NCI-H187 treated with DMSO at 0.1 percent for 48 hours (cell line): ENCODE results near the gene ADARB2.

Experiments
- DNase-seq: peaks from one replicate; lab custom pipeline; 2025; lab: John Stamatoyannopoulos, UW

The ADARB2 gene

DNA sequence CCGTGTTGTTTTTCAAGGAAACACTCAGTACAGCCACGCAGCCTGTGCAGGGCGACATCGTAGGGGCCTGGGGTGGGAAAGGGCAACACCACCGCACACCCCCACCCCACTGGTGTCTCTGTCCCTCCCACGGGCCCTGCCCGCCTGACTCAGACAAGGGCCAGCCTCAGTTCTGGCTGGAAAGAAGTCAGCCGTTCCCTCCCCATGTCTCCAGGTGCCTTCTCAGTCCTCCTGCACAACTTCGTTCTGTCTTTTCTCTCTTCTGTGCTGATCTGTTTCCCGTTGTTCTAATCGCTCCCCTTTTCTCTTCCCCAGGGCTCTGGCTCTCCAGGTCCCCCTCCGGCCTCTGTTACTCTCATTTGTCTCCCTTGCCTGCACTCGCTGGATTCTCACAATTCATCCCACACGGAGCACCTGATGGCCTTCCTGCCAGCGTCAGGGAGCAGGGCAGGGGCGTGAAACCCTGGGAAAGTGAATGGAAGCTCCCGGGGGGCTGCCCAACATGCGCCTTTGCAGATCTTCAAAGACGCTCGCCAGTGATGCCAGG is 583.4 kb downstream of the ADARB2 start:
- DNase-seq, result no peak

DNA sequence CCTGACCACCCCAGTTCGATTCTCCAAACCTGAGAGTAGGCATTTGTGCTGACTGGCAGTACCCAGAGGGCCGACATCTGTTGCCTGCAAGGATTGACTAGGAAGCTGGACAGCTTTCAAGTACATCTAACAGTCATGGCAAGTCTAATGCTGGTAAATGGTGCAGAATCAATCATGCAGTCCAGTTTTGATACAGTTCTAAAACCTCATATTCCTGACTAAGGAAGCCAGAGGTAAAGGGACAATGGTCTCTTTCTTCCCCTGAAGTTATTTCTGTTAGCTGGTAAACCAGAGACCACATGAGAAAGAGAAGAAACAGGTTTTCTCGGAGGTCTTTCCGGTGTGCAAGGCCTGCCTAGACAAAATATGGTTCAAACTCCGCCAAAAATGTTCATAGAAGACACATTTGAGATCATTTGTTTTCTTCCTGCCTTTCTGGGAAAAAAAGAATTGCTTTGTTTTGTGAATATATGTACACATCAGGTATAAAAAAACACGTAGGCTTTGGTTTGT is 584.0 kb downstream of the ADARB2 start:
- DNase-seq, result no peak

DNA sequence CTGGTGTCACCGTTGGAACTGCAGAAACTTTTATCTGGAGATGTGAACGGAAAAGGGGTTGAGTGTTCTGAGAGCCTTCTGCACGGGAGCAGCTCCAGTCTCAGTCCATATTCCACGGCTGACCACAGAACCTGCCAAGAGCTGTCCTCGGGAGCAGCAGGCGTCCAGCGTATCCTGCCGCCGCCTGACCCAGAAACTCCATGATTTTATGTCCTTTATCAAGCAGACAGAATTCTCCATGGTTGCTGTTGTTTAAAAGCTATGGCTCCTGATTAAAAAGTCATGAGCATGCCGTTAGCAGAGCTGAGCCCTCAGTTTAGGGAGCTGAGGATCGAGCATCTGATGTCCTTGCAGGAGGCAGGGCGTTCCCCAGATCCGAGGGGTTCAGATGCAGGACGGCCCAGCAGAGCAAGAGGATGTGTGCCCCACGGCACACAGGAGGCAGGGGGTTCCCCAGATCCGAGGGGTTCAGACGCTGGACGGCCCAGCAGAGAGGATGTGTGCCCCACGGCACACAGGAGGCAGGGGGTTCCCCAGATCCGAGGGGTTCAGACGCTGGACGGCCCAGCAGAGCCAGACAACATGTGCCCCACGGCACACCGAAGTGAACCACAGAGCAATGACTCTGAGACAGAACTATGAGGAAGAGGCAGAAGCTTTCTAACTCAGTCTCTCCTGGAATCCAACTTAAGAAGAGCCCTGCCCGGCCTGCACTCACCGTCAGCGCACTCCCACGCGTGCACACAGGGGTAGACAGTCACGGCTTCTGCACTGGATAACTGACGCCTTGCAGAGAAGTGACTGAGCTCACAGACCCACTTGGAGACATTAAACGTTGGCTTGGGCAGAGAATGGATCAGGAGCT is 584.7 kb downstream of the ADARB2 start:
- no peak for DNase-seq

DNA sequence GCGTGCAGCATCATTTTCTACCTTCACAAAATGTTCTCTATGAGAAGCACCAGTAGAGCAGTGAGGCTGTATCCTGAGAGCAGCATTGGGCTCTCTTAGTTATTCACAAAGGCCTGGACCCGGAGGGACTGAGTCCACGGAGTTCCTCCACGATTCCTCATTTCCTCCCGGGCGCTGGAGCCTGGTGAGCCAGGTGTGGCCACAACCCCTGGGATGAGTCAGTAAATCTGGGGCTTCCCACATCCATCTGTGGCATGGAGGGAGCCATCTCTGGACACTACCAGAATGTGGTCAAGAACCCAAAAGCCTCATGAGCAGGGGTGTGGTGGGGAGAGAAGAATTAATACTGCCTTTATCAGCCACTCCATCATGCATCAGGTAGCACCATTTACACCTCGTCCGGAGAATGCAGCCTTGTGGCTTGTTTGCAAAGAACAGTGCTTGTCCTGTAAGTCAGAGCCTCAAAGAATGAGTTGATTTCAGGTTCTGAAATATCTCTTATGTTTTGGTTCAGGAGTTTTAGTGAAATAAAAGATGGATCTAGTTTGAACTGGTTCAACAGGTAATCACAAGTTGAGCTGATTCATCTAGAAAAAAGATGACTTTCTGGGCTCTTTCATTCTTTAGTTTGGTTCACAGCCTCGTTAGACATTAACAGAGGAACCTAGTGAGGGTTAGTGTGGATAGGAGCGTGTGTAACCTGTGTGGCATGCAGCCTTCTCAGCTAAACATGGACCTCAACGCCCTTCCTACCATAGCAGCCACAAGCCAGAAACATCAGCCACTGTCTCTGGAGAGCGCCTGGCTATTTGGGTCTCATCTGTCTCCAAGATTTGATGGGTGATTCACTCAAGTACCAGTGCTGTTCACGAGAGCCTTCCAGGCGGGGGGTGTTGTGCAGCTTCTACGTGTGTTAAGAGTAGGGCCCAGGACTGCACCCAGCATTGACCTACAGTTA is 586.0 kb downstream of the ADARB2 start:
- DNase-seq, result no peak

DNA sequence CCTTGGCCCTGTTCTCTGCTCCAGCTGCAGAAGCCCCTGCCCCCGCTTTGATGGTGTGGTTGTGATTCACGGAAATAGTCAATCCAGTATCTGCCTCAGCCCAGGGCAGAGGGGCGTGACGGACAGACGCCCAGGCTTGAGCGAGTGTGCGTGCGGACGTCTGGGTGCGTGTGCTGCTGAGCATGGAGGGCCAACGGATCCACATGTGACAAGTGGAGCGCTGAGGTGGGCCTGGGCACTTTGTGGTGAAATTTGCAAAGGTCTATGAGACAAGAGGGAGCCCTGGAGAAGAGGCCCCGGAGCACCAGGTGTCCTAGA is 586.7 kb downstream of the ADARB2 start:
- no peak for DNase-seq

DNA sequence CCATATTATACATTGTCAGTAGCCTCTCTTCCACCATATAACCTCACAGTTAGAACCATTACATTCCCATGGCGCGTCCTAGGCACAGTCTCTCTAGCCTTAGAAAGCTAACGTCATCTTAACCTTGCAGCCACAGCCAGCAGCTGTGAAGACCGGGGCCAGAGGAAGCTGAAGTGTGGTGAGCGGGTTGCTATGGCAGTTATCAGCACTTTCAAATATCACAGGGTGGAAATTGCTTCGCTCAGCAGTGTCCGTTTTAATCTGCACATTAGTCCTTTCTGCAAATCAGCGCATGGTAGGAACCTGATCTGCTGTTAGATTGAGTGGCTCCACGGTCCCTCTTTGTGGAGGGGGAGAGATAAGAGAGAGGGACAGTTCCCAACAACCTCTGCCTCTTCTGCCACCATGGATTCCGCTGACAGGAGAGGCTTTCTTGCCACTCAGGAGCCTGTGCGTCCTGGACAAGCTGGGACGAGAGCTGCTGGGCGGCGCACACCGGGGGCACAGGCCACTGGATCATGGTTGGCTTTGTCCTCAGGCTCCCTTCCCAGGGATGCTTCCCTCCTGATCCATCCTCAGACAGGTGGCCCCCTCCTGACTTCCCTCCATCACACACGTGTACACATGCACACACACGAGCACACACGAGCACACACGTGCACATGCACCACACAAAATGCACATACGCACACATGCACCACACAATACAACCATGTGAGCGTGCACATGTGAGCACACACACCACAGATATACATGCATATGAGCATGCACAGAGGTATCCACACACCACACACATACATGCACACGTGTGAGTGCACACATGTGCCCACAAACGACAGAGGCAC is 587.3 kb downstream of the ADARB2 start:
- DNase-seq, result no peak

DNA sequence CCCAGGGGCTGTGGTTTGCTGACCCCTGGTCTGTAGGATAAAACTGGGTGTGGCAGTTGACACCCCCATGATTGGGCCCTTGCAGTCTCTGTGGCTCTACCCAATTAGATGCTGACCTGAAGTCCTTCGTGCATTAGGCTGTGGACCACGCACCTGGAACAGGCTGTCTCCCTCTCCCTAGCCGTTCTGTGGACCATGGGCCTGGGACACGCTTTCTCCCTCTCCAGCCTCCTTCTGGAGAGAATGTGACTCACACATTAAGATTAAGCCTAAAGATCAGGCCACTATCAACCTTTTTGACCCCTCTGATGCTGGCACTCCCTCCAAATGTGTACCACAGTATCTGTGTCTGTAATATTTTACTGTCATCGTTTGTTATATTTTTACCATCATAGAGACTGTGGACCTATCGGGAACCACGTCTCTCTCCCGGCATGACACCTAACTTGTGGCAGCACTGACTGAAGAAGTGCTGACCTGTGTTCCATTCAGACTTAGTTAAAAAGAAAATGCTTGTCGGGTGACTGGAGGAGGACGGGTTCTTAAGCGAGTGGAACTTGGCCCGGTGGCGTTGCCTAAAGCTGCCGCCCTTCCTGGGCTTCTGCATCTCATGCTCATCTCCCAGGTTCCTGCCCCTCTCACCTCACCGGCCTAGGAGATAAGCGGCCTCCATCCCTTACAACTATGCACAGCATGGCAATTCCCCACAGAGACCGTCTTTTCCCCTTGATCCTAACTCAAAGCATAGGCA is 588.3 kb downstream of the ADARB2 start:
- DNase-seq, result no peak

DNA sequence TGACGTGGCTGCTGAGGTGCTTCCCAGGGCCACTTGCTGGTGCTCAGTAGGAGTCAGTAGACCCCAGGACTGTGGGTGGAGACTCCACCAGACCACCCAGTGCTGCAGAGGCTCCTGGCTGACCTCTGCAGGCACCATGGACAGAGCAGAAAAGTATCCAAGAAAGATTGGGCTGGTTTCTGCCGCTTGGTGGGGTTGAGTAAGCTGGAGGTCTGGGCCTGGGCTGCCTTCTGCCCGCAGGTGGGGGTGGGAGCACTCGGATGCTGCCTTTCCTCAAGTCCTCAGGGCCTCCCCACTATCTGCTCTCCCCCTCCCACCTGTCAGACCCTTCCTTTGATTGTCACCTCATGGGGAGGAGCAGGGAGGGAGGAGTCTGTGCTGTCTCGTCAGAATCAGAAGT is 589.5 kb downstream of the ADARB2 start:
- DNase-seq, result no peak

DNA sequence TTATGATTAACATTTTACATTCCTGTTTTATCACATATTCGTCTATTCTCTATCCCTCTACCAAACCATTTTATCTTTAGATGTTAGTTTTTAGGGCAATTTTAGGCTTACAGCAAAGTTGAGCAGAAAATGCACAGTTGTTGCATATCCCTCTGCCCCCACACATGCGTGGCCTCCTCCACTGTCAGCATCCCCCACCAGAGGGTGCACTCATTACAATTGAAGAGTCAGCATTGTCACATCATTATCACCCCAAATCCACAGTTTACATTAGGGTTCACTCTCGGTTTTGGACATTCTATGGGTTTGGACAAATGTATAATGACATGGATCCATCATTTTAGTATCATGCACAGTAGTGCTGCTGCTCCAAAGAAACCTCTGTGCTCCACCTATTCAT is 594.7 kb downstream of the ADARB2 start:
- no peak for DNase-seq

DNA sequence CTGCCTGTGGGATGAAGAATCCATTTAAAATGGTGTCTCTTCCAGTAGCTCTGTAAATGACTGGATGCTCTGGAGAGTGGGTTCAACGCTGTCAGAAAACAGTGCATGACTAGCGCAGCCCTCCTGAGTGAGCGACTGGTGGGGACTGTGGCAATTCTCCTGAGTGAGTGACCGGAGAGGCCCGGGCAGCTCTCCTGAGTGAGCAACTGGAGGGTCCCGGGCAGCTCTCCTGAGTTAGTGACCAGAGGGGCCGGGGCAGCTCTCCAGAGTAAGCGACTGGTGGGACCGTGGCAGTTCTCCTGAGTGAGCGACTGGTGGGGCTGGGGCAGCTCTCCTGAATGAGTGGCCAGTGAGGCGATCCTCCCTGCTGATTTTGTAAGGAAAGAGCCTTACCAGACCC is 595.6 kb downstream of the ADARB2 start:
- DNase-seq, result no peak

DNA sequence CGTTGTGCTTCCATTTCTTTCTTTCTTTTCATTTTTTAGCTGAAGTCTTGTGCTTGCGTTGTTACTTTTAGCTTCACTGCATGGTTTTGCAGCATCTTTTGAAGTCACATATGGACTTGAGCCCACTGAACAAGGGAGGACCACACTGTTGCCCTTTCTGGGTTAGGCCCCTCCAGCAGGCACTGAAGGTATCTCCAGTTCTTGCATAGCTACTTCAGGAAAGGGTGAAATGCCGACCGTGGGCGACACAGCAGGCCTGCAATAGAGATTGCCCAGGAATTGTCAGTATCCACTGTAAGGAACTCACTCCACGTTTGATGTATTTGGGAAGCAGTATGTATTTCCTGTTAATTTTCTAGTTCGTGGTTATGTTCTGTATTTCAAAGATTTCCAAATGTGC is 596.1 kb downstream of the ADARB2 start:
- DNase-seq, result no peak

DNA sequence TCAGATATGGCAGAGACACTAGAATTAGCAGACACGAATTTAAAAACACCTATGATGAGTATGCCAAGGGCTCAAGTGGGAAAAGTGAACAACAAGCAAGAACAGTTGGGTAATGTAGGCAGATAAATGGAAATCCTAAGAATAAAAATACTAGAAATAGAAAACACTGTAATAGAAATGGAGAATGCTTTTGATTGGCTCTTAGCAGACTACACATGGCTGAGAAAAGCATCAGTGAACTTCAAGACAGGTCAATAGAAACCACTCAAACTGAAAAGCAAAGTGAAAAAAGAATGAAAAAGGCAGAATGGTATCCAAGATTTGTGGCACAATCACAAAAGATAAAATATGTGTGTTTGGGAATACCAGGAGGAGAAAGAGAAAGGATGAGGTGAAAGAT is 598.8 kb downstream of the ADARB2 start:
- DNase-seq, result no peak

DNA sequence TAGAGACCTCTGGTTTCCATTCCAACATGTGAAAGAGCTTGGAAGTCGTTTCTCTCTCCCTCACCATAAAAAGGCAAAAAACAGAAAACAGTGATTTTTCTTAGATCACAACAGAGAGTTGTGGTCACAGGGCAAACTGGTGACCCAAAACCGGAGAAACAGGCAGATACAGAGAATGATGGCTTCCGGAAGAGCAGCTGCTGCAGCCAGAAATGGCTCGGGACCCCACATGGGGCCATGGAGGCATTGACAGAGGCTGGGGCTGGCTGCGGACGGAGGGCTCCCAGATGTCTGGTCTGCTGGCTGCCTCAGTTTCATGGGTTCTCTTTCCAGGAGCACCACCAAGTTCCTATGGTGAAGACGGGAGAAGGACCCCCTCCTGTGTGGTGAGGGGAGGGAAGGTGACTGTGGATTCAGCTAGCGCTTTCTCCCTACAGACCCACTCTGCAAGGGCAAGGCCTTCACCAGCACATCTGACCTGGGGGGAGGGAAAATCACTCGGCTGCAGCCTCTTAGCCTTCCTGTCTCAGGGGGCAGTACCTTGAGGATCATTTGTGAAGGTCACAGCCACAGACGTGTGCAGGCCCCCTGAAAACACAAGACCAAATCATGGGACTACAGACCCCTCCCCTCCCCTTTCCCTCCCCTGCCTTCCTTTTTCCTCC is 599.7 kb downstream of the ADARB2 start:
- DNase-seq, result no peak

DNA sequence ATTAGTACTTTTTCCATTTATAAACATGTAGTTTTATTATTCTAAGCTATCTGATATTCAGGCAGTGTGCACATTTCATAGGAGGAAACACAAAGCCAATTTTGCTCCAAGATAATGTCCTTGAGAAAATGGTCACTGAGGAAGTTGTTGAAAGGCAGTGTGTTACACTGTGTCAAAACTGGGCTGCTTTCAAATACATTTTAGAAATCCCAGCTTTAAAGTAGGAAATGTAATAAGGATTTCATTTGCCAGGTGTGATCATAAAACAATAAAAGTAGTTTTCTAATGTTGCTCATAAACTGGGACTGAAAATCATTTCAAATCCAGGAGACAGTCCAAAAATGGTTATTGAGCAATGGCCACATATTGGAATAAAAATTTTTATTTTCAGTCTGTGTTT is 601.1 kb downstream of the ADARB2 start:
- DNase-seq, result no peak

DNA sequence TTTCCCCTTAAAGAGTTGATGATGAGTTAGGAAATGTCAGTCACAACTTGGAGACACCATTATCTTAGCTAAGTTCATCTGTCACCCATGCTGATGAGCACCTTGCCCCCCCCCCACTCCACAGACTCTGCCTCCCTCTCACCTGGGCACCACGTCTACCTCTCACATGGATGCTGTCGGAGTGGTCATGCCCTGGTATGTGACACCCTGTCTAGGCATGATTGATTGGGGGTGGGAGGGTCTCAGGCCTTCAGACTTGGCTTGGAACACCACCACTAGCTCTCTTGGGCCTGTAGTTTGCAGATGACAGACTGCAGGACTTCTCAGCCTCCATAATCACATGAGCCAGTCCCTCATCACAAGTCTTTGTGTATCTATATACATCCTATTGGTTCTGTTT is 603.2 kb downstream of the ADARB2 start:
- DNase-seq, result no peak

DNA sequence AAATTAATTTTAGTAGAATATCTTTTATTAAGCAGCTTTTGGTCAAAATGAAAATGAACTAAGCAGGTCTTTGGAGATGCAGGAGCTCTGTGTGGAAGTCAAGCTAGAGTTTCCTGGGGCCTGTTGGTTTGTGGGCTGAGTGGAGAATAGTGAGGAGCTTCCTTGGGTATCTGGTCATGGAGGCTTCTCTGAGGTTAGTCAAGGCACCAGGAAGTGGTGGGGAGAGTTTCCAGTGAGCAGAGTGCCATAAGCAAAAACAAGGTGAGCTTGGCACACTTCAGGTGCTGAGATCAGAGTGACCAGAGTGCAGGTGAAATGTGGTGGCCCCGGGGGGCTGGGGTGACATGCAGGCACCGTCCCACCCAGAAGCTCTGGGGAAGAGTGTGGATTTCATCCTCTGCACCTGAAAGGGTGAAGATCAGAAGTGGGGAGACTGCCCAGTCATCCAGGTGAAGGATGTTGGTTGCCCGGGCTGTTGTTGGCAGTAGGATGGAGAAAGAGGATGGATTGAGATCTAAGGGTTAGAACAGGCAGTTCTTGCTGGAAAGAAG is 603.8 kb downstream of the ADARB2 start:
- DNase-seq, result no peak

DNA sequence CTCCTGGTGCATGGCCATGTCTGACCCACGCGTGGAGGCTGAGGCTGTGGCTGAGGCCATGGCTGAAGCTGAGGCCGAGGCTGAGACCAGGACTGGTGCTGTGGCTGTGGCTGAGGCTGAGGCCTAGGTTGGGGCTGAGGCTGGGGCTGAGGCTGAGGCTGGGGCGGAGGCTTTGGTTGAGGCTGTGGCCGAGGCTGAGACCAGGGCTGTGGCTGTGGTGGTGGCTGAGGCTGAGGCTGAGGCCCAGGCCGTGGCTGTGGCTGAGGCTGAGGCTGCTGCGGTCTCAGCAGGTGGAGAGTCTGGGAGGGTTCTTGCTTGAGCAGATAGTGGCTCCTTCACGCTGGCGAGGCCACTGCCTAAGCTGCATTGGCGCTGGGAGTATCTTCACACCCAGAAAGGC is 604.7 kb downstream of the ADARB2 start:
- no peak for DNase-seq

DNA sequence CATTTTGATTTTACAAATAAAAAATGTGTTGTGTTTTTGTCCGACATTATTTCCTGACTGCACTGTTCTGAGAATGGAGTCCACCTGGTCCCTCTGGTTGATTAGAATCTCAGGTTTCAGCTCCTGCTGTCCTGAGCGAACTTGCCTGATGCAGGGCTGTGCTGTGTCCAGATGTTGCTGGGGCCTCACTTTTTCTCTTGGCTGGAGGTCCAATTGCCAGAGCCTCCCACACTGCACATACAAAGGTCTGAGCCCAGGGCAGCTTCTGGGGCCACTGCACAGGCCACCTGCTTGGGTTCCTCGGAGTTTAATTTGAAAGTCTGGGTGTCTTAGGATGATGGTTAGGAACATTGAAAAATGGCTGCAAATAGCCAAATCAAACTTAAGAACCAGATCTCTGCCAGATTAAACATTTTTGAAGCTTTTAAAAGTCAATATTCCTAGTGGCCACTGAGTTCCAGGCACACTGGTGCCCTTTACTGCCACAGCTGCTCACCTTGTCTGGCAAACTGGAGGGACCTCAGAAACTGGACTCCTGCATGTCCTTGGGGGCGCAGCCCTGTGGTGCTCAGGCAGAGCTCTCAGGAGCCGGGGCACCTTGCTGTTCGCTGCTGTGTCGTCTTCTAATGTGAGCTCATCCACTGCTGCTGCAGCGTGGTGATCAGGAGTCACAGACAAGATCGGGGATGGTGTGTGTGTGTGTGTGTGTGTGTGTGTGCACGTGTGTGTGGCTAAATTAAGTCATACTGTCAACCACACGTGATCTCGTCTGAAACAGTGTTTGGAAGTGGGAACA is 606.1 kb downstream of the ADARB2 start:
- no peak for DNase-seq

DNA sequence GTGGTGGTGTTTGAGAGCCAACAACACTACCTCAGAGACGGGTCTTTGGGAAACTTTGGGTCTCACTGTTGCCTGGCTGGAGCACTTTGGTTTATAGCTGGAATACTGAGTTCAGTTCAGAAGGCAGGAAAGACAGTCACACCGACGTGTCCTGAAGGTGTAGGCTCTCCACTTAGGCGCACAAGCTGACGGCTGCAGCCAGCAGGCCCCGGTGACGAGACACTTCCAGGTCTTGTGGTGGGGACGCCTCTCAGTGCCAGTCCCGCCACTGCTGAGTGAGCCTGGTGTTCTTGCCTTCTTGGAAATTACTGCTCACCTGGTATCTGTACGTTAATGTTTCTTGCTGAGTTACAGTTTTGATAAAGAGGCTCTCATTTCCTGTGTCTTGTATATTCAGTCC is 607.1 kb downstream of the ADARB2 start:
- no peak for DNase-seq
